Heart right ventricle (tissue), 16 donors: ENCODE measurements around the gene CERK. TPM values are rescaled to one million over a fixed set of nuclear protein-coding genes. Genes with fewer than 3 reads are reported as not detected.

Experiments
- ATAC-seq, 8 donors: fragments of 200-7000 bp; cut with Tn5 transposase; one replicate each; pipeline ENCODE4 v1.9.1; 2020; ENCODE audit warnings: mild to moderate bottlenecking in 8 of 8, moderate library complexity in 8 of 8, moderate number of reproducible peaks in 1 of 8
- DNase-seq, 2 donors: peaks; one replicate each; pipeline ENCODE4 v3.0.0-alpha.2; 2020
- H3K27ac ChIP-seq, 10 donors: fragments of 200-600 bp; sonication (generic) in 2 of 10; one replicate each; pipeline versions ENCODE4 v1.5.0 to v1.8.0; 2020 to 2022; ENCODE audit warnings: mild to moderate bottlenecking in 3 of 10
- H3K27me3 ChIP-seq, 7 donors: fragments of 200-600 bp; one replicate each; pipeline ENCODE4 v1.8.0; 2021 to 2022; ENCODE audit warnings: mild to moderate bottlenecking in 2 of 7
- H3K36me3 ChIP-seq, 9 donors: fragments of 200-600 bp; sonication (generic) in 1 of 9; one replicate each; pipeline versions ENCODE4 v1.5.0 to v1.8.0; 2020 to 2022; ENCODE audit warnings: mild to moderate bottlenecking in 2 of 9
- H3K4me1 ChIP-seq, 9 donors: fragments of 200-600 bp; sonication (generic) in 1 of 9; one replicate each; pipeline versions ENCODE4 v1.5.0 to v1.8.0; 2020 to 2022; ENCODE audit warnings: mild to moderate bottlenecking in 4 of 9
- H3K4me3 ChIP-seq, 10 donors: fragments of 200-600 bp; sonication (generic) in 2 of 10; one replicate each; pipeline versions ENCODE4 v1.5.0 to v1.8.0; 2020 to 2022; ENCODE audit warnings: mild to moderate bottlenecking in 7 of 10, moderate library complexity in 2 of 10
- H3K9me3 ChIP-seq, 11 donors: fragments of 200-600 bp in 10 of 11; sonication (generic) in 2 of 11; one replicate each; pipeline versions ENCODE4 v1.5.0 to v1.8.0; 2013 to 2022; ENCODE audit warnings: mild to moderate bottlenecking in 2 of 11, control low read depth in 1 of 11, moderate library complexity in 1 of 11
- CTCF ChIP-seq, 9 donors: fragments of 200-600 bp; sonication (generic) in 2 of 9; IDR thresholded peaks; one replicate each; pipeline versions ENCODE4 v1.5.0 to v1.8.0; 2021 to 2022; ENCODE audit warnings: antibody characterized with exemption in 9 of 9, mild to moderate bottlenecking in 5 of 9, moderate library complexity in 1 of 9
- WGBS, 2 donors: extraction: QIAGEN DNeasy Blood & Tissue Kit; methylation state at CpG; one replicate each; pipeline ENCODE4 v1.1.7; 2013; ENCODE audit warnings: inconsistent platforms in 1 of 2; 5-methylcytosine and 5-hydroxymethylcytosine counted together
- intact Hi-C, 10 donors: fragments of 100-400 bp; cut with DNase I; formaldehyde crosslinking; loops; one replicate each; pipeline versions ENCODE4 v1.11.1 to v1.14.2; 2022
- polyA plus RNA-seq, 2 donors: library from polyadenylated mRNA; stranded (reverse); fragments of 200-250 nt; gene quantifications; one replicate each; pipeline ENCODE4 v1.2.3, GENCODE V29; 2013
- total RNA-seq, 10 donors: library from RNA; stranded (reverse); fragmentation: NEBNext Ultra II Directional in 3 of 10; extraction: Animal tissue kit (Norgen Biotek cat#: 25700) in 3 of 10; gene quantifications; one replicate each; pipeline versions ENCODE4 v1.2.1 to v1.2.4, GENCODE V29; 2021 to 2023
- donor health status: Arrhythmogenic right ventricular cardiomyopathy.
- donor health status: ischemic (EF 13 %, LVEDD 7.1; RV severe dilation, severe dysfunction).
- donor health status: healthy with polysubstance abuse.
- donor health status: DM: no; HTN: yes; CAD: no.
- donor health status: DM: no; HTN: no; CAD: no.
- donor health status: ischemic (EF 25% LVEDD 6.9; RV normal size, moderate dysfunction).
- donor health status: ischemic (EF 25% LVEDD 5.7; RV mildly dilated, moderate dysfunction).
- donor health status: healthy.
- donor health status: DM: yes; HTN: yes; CAD: no.
- donor health status: Ischemic cardiomyopathy.
- donor health status: ischemic (EF 35%, LVEDD 5.7; RV mildly dilated, moderate dysfunction).
- donor health status: nonischemic (EF 11% LVEDD 7.7; RV severe dilation, severe dysfunction).
- donor health status: DM: yes; HTN: yes; CAD: no.
- donor health status: PGD.
- donor health status: ischemic (EF 29% LVEDD 5.4; RV normal size, mild dysfunction).
- donor health status: nonischemic (EF 23%, LVEDD 6.1; RV moderate dilation, normal function).

Gene CERK
- total and polyA plus RNA-seq, 12 donors = 21.5 to 97.0 (median 66.2) TPM

DNA sequence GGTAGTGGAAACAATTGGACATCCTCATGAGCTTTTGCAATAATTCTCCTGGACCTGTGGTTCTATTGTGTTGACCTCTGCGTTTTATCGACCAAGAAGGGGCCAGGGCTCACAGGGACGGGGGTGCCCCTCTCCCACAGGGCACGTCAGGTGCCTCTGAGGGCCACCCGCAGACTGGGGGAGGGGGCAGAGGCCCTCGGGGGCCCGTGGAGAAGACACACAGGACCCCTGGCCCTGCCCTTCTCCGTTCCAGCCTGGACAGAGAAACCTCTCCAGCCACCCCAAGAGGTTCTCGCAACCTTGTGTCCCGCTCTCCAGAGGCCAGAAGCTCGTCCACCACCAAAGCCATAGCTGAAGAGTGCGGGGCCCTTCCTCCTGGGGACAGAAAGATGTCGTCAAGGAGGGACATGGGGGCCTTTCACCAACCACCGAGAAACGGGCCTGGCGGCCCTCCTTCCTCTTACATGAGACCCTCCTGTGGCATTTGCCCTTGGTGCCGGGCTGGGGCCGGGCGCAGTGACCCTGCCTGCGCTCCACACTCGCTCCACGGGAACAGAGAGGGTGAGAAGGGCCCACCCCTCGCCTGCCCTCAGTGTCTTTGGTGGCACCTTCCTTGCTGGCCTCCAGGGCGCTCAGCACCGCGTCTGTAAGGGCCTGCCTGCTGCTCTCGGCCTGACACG, 60.6 kb downstream of the CERK start:
- H3K4me1 ChIP-seq = peaks cover 3 to 64% (median 26%) of the 10 kb centered on the region in 9 donors
- no peak for TF ChIP-seq CTCF (IDR thresholded peaks at IDR 0.05)
- 93 to 94% methylated on average over 28 of the region's 28 CpGs for WGBS, 2 donors
- intact Hi-C loops = loop anchor here in 1 of 10 donors (5.0 kb wide), 2 partner anchors 100 to 115 kb away; no protein-coding TSS in a partner anchor
- H3K9me3 ChIP-seq = no peaks in the 10 kb centered on the region
- peak overlapping the region in 8 of 10 donors; percentile 11 to 77 (median 60) for H3K27ac ChIP-seq
- no peak overlapping the region for H3K4me3 ChIP-seq
- ATAC-seq = no peak
- H3K36me3 ChIP-seq = peaks cover 0 to 71% (median 10%) of the 10 kb centered on the region in 9 donors
- DNase-seq = no peak
- no peaks in the 10 kb centered on the region for H3K27me3 ChIP-seq

DNA sequence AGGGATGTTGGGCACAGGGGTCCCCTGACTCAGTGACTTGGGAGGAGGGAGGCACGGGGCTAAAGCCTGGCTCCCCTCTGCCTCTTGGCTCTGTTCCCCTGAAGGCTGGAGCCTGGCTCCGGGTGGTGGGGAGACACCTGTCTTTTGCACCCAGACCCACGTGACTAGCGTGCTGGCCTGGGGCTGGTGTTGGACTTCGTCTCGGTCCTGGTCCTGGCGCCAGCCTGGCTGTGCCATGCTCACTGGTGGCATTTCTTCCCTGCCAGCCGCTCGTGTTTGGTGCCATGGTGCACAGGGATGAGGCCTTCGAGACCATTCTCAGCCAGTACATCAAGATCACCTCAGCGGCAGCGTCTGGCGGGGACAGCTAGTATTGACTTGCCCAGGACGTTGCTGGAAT, 61.2 kb downstream of the CERK start:
- ATAC-seq (peak in 4 of 8 donors; percentile 1 to 20 (median 9)), DNase-seq (no peak)
- peaks cover 3 to 64% (median 26%) of the 10 kb centered on the region in 9 donors for H3K4me1 ChIP-seq
- WGBS, 2 donors = 66 to 68% methylated on average over 14 of the region's 14 CpGs
- no peaks in the 10 kb centered on the region for H3K9me3 ChIP-seq
- H3K27ac ChIP-seq = peak overlapping the region in 7 of 10 donors; percentile 34 to 77 (median 67)
- no peaks in the 10 kb centered on the region for H3K27me3 ChIP-seq
- no peak overlapping the region for H3K4me3 ChIP-seq
- TF ChIP-seq CTCF (IDR thresholded peaks at IDR 0.05) = no peak
- intact Hi-C loops = loop anchor here in 1 of 10 donors (5.0 kb wide), 2 partner anchors 100 to 115 kb away; no protein-coding TSS in a partner anchor
- peaks cover 0 to 66% (median 10%) of the 10 kb centered on the region in 9 donors for H3K36me3 ChIP-seq

- no peak for TF ChIP-seq CTCF (IDR thresholded peaks at IDR 0.05)
- Histone ChIP-seq H3K4me3 (no peak overlapping the region), H3K27me3 (no peaks in the 10 kb centered on the region), H3K36me3 (peaks cover 0 to 69% (median 10%) of the 10 kb centered on the region in 9 donors), H3K4me1 (peaks cover 3 to 64% (median 26%) of the 10 kb centered on the region in 9 donors), H3K9me3 (no peaks in the 10 kb centered on the region), H3K27ac (peak overlapping the region in 8 of 10 donors; percentile 22 to 77 (median 62))
- ATAC-seq (peak in 3 of 8 donors; percentile 0 to 11 (median 6)), DNase-seq (no peak)
- intact Hi-C loops = loop anchor here in 1 of 10 donors (5.0 kb wide), 2 partner anchors 99 to 114 kb away; no protein-coding TSS in a partner anchor
- WGBS, 2 donors = 87 to 90% methylated on average over 15 of the region's 15 CpGs
These were observed 61.6 kb downstream of the CERK start for GRCh38 chr22:46676479-46676878.

DNA sequence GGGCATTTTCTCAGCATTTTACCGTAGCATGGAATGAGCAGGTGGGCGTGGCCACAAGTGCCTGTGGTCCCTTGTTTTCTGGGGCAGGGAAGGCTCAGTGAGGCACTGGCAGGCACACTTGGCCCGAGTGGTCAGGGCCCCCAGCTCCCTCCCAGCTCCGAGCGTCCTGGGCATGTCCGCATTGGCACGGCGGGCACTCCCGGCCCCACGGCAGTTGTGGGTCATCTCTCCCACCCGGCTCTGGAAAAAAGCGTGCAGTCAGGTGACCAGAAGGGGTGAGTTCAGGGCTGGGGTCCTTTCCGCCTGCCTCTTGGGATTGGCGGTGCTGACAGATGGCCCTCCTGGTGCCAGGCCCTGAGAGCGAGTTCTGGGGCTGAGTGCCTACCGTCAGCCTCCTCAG, 62.1 kb downstream of the CERK start:
- no peak for TF ChIP-seq CTCF (IDR thresholded peaks at IDR 0.05)
- Histone ChIP-seq H3K4me1 (peaks cover 3 to 65% (median 26%) of the 10 kb centered on the region in 9 donors), H3K36me3 (peaks cover 0 to 75% (median 10%) of the 10 kb centered on the region in 9 donors), H3K4me3 (no peak overlapping the region), H3K9me3 (no peaks in the 10 kb centered on the region), H3K27me3 (no peaks in the 10 kb centered on the region), H3K27ac (peak overlapping the region in 9 of 10 donors; percentile 22 to 77 (median 56))
- intact Hi-C loops = loop anchor here in 1 of 10 donors (5.0 kb wide), 2 partner anchors 99 to 114 kb away; no protein-coding TSS in a partner anchor
- ATAC-seq (no peak), DNase-seq (no peak)
- 77 to 79% methylated on average over 16 of the region's 16 CpGs for WGBS, 2 donors
